ENCODE measurements around the gene EIF4G1.
"Not testable (repeated sequence)": the region's sequence is repeated elsewhere in the genome, so short reads cannot be mapped to it uniquely, and the experiment has no call there.

Gene EIF4G1

GRCh38 chr3:184314363-184314699 lies at the start of gene EIF4G1:
EIF4G1 (plus strand) TSS chr3:184314606; CDS start chr3:184315797, 1,191 bp downstream.
- DNase-seq: peak; percentile 91

GRCh38 chr3:184267249-184267648 lies 47.2 kb upstream of the EIF4G1 start:
- DNase-seq: not testable (repeated sequence)

DNA sequence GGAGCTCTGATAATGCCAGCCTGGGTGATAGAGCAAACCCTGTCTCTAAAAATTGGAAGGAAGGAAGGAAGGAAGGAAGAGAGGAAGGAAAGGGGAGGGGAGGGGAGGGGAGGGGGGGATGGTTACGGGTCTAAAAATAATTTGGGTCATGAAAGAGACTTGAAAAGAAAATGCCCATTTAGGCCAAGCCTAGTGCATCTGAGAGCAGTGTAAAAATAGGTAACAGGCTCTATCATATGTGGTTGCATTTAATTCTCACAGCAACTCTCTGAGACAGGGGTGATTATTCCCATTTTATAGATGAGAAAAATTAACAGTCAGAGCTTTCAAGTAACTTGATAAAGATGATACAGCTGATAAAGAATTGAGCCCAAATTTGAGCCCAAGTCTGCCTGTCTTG lies 42.1 kb upstream of the EIF4G1 start:
- no peak for DNase-seq

- DNase-seq: no peak
Observed at GRCh38 chr3:184275381-184275701, 39.1 kb upstream of the EIF4G1 start.

- DNase-seq: no peak
Observed at GRCh38 chr3:184275961-184276910, 38.2 kb upstream of the EIF4G1 start, which contains the start of gene ECE2. ECE2 (plus strand) TSS chr3:184276022; CDS start chr3:184276154, 132 bp downstream.

- DNase-seq: no peak
Observed at GRCh38 chr3:184277366-184277765, 37.0 kb upstream of the EIF4G1 start.

- no peak for DNase-seq
Observed at GRCh38 chr3:184282941-184283340, 31.5 kb upstream of the EIF4G1 start.

DNA sequence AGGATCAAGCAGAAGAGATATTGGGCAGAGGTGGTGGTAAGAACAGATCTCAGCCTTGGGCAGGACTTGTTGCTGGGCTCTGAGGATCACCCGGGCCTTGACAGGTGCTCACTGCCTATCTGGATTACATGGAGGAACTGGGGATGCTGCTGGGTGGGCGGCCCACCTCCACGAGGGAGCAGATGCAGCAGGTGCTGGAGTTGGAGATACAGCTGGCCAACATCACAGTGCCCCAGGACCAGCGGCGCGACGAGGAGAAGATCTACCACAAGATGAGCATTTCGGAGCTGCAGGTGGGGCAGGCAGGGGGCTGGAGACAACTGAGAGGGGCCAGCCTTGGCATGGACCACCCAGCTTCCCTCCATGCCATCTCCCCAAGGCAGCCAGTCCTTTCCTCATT lies 30.7 kb upstream of the EIF4G1 start:
- no peak for DNase-seq

- DNase-seq: peak; percentile 31
Observed at GRCh38 chr3:184284696-184285095, 29.7 kb upstream of the EIF4G1 start.

GRCh38 chr3:184289426-184289938 lies 24.9 kb upstream of the EIF4G1 start:
- DNase-seq: peak; percentile 63

GRCh38 chr3:184290331-184290730 lies 24.1 kb upstream of the EIF4G1 start:
- no peak for DNase-seq

DNA sequence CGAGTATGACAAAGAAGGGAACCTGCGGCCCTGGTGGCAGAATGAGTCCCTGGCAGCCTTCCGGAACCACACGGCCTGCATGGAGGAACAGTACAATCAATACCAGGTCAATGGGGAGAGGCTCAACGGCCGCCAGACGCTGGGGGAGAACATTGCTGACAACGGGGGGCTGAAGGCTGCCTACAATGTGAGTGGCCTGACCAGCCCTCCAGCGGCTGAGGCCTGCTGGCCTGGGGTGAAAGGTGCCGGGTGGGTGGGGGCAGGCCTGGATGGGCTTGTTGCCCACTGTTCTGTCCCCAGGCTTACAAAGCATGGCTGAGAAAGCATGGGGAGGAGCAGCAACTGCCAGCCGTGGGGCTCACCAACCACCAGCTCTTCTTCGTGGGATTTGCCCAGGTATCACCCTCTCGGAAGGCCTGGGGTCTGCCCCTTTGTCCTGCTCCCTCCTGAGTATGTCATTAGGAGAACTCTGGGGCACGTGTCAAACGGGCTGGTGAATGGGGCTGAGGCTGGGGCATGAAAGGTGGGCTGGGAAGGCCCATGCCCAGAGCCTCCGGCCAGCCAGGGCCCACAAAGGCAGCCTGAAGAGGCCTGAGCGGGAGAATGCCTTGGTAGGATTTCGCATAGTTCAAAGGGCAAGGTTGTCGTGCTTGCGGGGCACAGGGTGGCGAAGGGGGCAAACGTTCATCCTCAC lies 23.2 kb upstream of the EIF4G1 start:
- no peak for DNase-seq

- no peak for DNase-seq
Observed at GRCh38 chr3:184291738-184292445, 22.5 kb upstream of the EIF4G1 start.

GRCh38 chr3:184295771-184296170 lies 18.6 kb upstream of the EIF4G1 start:
- DNase-seq: no peak

DNA sequence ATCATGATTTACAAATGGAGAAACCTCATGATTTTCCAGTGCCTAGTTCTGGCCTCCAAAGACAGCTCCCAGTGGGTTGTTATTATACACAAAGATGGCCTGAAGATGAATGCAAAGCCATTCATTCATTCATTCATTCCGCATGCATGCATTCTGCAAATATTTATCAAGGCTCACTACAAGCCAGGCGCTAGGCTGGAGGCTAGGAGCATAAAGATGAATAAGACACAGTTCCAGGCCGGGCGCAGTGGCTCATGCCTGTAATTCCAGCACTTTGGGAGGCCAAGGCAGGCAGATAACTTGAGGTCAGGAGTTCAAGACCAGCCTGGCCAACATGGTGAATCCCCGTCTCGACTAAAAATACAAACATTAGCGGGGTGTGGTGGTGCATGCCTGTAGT lies 17.8 kb upstream of the EIF4G1 start:
- DNase-seq: no peak

- DNase-seq: peak; percentile 98
Observed at GRCh38 chr3:184298759-184299487, 15.5 kb upstream of the EIF4G1 start, which contains the start of gene PSMD2. PSMD2 (plus strand) TSS chr3:184299241; CDS start chr3:184299267, 26 bp downstream.

- no peak for DNase-seq
Observed at GRCh38 chr3:184299488-184300377, 14.7 kb upstream of the EIF4G1 start.

DNA sequence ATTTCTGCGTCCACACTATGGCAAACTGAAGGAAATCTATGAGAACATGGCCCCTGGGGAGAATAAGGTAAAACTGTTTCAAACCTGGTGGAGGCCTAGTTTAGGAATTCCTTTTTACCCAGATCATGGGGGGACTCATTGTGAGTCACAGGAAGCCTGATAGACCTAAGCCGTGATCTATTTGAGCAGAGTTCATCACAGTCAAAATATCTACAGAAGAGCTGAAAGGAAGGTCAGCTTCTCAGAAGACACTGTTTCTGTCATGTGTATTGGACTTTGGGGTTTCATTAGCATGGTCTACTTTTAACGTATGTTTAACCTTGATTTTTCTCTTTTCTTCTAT lies 14.1 kb upstream of the EIF4G1 start:
- no peak for DNase-seq

- DNase-seq: no peak
Observed at GRCh38 chr3:184305577-184305976, 8.8 kb upstream of the EIF4G1 start.

- DNase-seq: no peak
Observed at GRCh38 chr3:184306341-184306972, 7.9 kb upstream of the EIF4G1 start.

GRCh38 chr3:184307915-184308314 lies 6.5 kb upstream of the EIF4G1 start:
- no peak for DNase-seq

Data from activated T-cell treated with anti-CD3 and anti-CD28 coated beads, Interleukin-2, amount 50 U/mL, for 1 hour (primary cell).